SK-N-SH (cell line): ENCODE measurements around the gene KLC1. TPM values are rescaled to one million over a fixed set of nuclear protein-coding genes. Genes with fewer than 3 reads are reported as not detected.

Experiments
- CTCF ChIA-PET: fragments of 300-600, 350-600 bp; formaldehyde crosslinking; extraction: SDS; loops from one replicate; lab custom pipeline; 2021; lab: Yijun Ruan, JAX
- POLR2A ChIA-PET: fragments of 350-600 bp; sonication (Branson Sonifier 250); formaldehyde crosslinking; extraction: SDS; loops from one replicate; lab custom pipeline; 2020; ENCODE audit warnings: antibody characterized with exemption, inconsistent platforms; lab: Yijun Ruan, JAX
- DNase-seq: peaks from one replicate; pipeline ENCODE4 v3.0.0; 2012
- H2AFZ ChIP-seq: fragments of 200-600 bp; sonication (generic); 2 replicates; pipeline ENCODE4 v1.8.1; 2016; ENCODE audit warnings: antibody characterized with exemption, mild to moderate bottlenecking, low read depth
- H3F3A ChIP-seq: fragments of 200-600 bp; sonication (generic); replicated peaks from 2 replicates; pipeline ENCODE3; 2016; ENCODE audit warnings: antibody characterized with exemption, mild to moderate bottlenecking; ENCODE audit not compliant: insufficient read depth
- H3K27ac ChIP-seq, 2 experiments: fragments of 200-500 bp in 1 of 2; fragments of 200-600 bp in 1 of 2; sonication (Bioruptor generic) in 1 of 2; sonication (generic), shearing (Covaris generic) in 1 of 2; 2 replicates each; pipeline versions ENCODE4 v1.5.1 to v1.6.1; 2014 to 2016; ENCODE audit warnings: low read depth in 2 of 2, inconsistent platforms in 1 of 2, low read length in 1 of 2, mild to moderate bottlenecking in 1 of 2, mixed read lengths in 1 of 2
- H3K27me3 ChIP-seq: fragments of 200-600 bp; sonication (generic), shearing (Covaris generic); 2 replicates; pipeline ENCODE4 v1.6.1; 2016; ENCODE audit warnings: mixed run types; ENCODE audit not compliant: insufficient read depth
- H3K36me3 ChIP-seq, 2 experiments: fragments of 200-500 bp in 1 of 2; fragments of 200-600 bp in 1 of 2; sonication (Bioruptor generic) in 1 of 2; sonication (generic) in 1 of 2; replicated peaks in 1 of 2; 2 replicates each; pipeline versions ENCODE3 to v1.5.1; 2014 to 2016; ENCODE audit warnings: low read length in 1 of 2, mild to moderate bottlenecking in 1 of 2; ENCODE audit not compliant: insufficient read depth in 2 of 2, control insufficient read depth in 1 of 2
- H3K4me1 ChIP-seq, 2 experiments: fragments of 200-500 bp in 1 of 2; fragments of 200-600 bp in 1 of 2; sonication (Bioruptor generic) in 1 of 2; sonication (generic), shearing (Covaris generic) in 1 of 2; 2 replicates each; pipeline versions ENCODE4 v1.5.1 to v1.6.1; 2014 to 2016; ENCODE audit warnings: low read depth in 1 of 2, low read length in 1 of 2, mixed run types in 1 of 2; ENCODE audit not compliant: insufficient read depth in 2 of 2, control insufficient read depth in 1 of 2
- H3K4me2 ChIP-seq: fragments of 200-600 bp; sonication (generic), shearing (Covaris generic); 2 replicates; pipeline ENCODE4 v1.6.1; 2017; ENCODE audit warnings: mixed run types
- H3K4me3 ChIP-seq, 2 experiments: fragments of 200-500 bp in 1 of 2; fragments of 200-600 bp in 1 of 2; sonication (Bioruptor generic) in 1 of 2; sonication (generic), shearing (Covaris generic) in 1 of 2; 2 replicates each; pipeline versions ENCODE4 v1.5.1 to v1.8.1; 2014 to 2016; ENCODE audit warnings: low read depth in 2 of 2, inconsistent platforms in 1 of 2, low read length in 1 of 2, mild to moderate bottlenecking in 1 of 2, mixed read lengths in 1 of 2, moderate library complexity in 1 of 2
- H3K79me2 ChIP-seq: fragments of 200-600 bp; sonication (generic); 2 replicates; pipeline ENCODE4 v1.8.1; 2017; ENCODE audit warnings: mild to moderate bottlenecking; ENCODE audit not compliant: insufficient read depth
- H3K9ac ChIP-seq: fragments of 200-600 bp; sonication (generic); 2 replicates; pipeline ENCODE4 v1.6.1; 2017; ENCODE audit warnings: mixed run types
- H3K9me2 ChIP-seq: fragments of 200-600 bp; sonication (generic); 2 replicates; pipeline ENCODE4 v1.6.1; 2017; ENCODE audit warnings: mixed run types
- H3K9me3 ChIP-seq: fragments of 200-600 bp; sonication (generic); 2 replicates; pipeline ENCODE4 v1.6.1; 2017; ENCODE audit warnings: mixed run types, mild to moderate bottlenecking, moderate library complexity
- H4K20me1 ChIP-seq: fragments of 200-600 bp; sonication (generic); 2 replicates; pipeline ENCODE4 v1.6.1; 2017; ENCODE audit warnings: mild to moderate bottlenecking, mixed run types; ENCODE audit not compliant: insufficient read depth
- CHD2 ChIP-seq: fragments of 150-350 bp; IDR thresholded peaks from 2 replicates; pipeline ENCODE4 v1.6.1; 2018; ENCODE audit warnings: low read length; ENCODE audit not compliant: partially characterized antibody
- GATA2 ChIP-seq: sonication (generic); formaldehyde crosslinking; IDR thresholded peaks from 2 replicates; pipeline ENCODE4 v1.5.0; 2020; ENCODE audit warnings: mild to moderate bottlenecking, missing genetic modification reagents
- MEF2A ChIP-seq: IDR thresholded peaks from 2 replicates; pipeline ENCODE4 v1.4.0; 2012; ENCODE audit warnings: low read depth, borderline replicate concordance
- SMC3 ChIP-seq: IDR thresholded peaks from 2 replicates; pipeline ENCODE4 v1.6.1; 2012; ENCODE audit warnings: low read depth, low read length, improper control_type of control experiment
- YY1 ChIP-seq: IDR thresholded peaks from 2 replicates; pipeline ENCODE4 v1.4.0; 2012; ENCODE audit warnings: low read depth, mild to moderate bottlenecking
- WGBS: methylation state at CpG from one replicate; pipeline ENCODE4 v1.1.6; 2017; ENCODE audit warnings: low lambda C conversion rate; 5-methylcytosine and 5-hydroxymethylcytosine counted together
- polyA plus RNA-seq, 3 experiments: library from polyadenylated mRNA; depleted of rRNA; stranded (reverse); fragments of >200 nt; gene quantifications; 2 replicates each; pipeline ENCODE4 v1.2.3, GENCODE V29; 2012
- TF ChIP-seq, protein P1 (sequence below): fragments of 150-350 bp; IDR thresholded peaks from 2 replicates; pipeline ENCODE4 v1.6.1; 2016; ENCODE audit warnings: mild to moderate bottlenecking, low read depth, low read length
- TF ChIP-seq, protein P2 (sequence below): IDR thresholded peaks from 2 replicates; pipeline ENCODE4 v1.6.1; 2012; ENCODE audit warnings: mild to moderate bottlenecking, low read depth, low read length, moderate library complexity
- TF ChIP-seq, protein P3 (sequence below): fragments of 150-350 bp; IDR thresholded peaks from 2 replicates; pipeline ENCODE4 v1.6.1; 2017; ENCODE audit warnings: antibody characterized with exemption, low read length, low read depth, borderline replicate concordance
- TF ChIP-seq, protein P4 (sequence below): IDR thresholded peaks from 2 replicates; pipeline ENCODE4; 2012

KLC1 gene
- polyA plus RNA-seq, 1 of the 3 experiments (the other 2 are of a cell fraction), result 308 TPM

DNA sequence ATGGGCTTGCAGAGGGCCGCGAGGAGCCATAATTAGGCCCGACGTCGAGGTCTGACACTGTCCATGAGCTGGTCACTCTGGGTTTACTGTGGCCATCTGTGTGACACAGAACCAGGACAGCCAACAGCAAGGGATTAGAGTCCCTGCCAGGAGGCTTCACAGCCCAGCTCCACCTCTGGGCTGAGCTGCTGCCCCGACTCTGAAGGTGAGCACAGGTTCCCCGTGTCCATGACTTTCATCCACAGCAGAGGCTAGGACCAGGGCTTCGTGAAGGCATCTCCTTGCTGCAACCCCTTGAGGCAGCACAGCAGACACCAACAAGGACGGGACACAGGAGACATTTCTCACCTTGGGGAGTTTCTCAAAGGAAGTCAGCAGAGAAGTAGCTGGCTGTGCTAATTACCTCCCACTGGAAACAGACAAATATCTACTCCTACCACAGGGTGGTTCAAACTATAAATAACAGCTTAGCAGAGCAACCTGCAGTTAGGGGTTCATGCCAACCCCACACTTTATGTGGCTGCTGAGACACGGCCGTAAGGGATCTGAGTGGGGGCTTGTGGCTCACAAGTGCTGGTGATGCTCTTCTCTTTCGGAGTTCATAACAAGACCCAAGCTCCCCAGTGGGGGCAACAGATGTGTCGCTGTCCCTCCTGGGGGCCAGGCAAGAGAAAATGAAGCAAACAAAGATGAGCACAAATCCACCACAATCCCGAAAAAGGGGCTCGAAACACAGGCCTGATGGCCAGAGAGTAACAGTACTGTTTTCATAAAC lies 115.8 kb downstream of the KLC1 start (continued):
- no peak for TF ChIP-seq CHD2
- TF ChIP-seq, protein P1, sequence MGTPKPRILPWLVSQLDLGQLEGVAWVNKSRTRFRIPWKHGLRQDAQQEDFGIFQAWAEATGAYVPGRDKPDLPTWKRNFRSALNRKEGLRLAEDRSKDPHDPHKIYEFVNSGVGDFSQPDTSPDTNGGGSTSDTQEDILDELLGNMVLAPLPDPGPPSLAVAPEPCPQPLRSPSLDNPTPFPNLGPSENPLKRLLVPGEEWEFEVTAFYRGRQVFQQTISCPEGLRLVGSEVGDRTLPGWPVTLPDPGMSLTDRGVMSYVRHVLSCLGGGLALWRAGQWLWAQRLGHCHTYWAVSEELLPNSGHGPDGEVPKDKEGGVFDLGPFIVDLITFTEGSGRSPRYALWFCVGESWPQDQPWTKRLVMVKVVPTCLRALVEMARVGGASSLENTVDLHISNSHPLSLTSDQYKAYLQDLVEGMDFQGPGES, result no peak

DNA sequence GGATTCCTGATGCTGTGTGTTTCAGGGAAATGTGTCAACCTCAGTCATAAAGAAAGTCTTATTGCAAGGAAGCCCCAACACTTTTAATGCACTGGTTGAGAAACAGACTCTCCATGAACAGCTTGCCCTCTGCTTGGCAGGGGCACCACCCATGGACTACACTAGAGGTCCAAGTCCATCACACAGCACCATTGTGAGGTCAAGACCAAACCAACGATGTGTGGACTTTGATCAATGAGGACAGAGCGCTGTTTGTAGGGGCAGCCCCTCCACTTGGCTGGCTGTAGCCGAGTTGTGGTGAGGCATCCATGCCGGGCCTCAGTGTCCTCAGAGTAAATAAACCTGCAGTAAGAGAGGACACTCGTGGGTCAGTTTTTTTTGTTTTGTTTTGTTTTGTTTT lies 116.4 kb downstream of the KLC1 start:
- Histone ChIP-seq H3F3A (no peaks in the 10 kb centered on the region), H3K4me1 (no peaks in the 10 kb centered on the region; a peak in 1 of 4 replicates), H3K9me3 (no peaks in the 10 kb centered on the region), H2AFZ (no peak overlapping the region), H3K79me2 (no peaks in the 10 kb centered on the region), H4K20me1 (no peaks in the 10 kb centered on the region), H3K9me2 (no peaks in the 10 kb centered on the region), H3K4me3 (no peak overlapping the region), H3K27ac (no peak overlapping the region), H3K36me3 (peaks cover 0 to 11% of the 10 kb centered on the region in 2 experiments), H3K27me3 (no peaks in the 10 kb centered on the region), H3K4me2 (no peak overlapping the region), H3K9ac (no peak overlapping the region)
- no peak for DNase-seq
- CTCF ChIA-PET, result interaction anchor here (1.1 kb wide), 1 partner anchor 10 kb away, joined by 3 read pairs; no protein-coding TSS in a partner anchor
- TF ChIP-seq, protein P2, sequence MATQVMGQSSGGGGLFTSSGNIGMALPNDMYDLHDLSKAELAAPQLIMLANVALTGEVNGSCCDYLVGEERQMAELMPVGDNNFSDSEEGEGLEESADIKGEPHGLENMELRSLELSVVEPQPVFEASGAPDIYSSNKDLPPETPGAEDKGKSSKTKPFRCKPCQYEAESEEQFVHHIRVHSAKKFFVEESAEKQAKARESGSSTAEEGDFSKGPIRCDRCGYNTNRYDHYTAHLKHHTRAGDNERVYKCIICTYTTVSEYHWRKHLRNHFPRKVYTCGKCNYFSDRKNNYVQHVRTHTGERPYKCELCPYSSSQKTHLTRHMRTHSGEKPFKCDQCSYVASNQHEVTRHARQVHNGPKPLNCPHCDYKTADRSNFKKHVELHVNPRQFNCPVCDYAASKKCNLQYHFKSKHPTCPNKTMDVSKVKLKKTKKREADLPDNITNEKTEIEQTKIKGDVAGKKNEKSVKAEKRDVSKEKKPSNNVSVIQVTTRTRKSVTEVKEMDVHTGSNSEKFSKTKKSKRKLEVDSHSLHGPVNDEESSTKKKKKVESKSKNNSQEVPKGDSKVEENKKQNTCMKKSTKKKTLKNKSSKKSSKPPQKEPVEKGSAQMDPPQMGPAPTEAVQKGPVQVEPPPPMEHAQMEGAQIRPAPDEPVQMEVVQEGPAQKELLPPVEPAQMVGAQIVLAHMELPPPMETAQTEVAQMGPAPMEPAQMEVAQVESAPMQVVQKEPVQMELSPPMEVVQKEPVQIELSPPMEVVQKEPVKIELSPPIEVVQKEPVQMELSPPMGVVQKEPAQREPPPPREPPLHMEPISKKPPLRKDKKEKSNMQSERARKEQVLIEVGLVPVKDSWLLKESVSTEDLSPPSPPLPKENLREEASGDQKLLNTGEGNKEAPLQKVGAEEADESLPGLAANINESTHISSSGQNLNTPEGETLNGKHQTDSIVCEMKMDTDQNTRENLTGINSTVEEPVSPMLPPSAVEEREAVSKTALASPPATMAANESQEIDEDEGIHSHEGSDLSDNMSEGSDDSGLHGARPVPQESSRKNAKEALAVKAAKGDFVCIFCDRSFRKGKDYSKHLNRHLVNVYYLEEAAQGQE, result no peak
- TF ChIP-seq MEF2A, result no peak
- TF ChIP-seq, protein P3, sequence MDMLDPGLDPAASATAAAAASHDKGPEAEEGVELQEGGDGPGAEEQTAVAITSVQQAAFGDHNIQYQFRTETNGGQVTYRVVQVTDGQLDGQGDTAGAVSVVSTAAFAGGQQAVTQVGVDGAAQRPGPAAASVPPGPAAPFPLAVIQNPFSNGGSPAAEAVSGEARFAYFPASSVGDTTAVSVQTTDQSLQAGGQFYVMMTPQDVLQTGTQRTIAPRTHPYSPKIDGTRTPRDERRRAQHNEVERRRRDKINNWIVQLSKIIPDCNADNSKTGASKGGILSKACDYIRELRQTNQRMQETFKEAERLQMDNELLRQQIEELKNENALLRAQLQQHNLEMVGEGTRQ, result no peak
- no peak for TF ChIP-seq YY1
- no peak for TF ChIP-seq GATA2 (CRISPR knock-in tag)
- TF ChIP-seq SMC3, result no peak
- TF ChIP-seq, protein P4, sequence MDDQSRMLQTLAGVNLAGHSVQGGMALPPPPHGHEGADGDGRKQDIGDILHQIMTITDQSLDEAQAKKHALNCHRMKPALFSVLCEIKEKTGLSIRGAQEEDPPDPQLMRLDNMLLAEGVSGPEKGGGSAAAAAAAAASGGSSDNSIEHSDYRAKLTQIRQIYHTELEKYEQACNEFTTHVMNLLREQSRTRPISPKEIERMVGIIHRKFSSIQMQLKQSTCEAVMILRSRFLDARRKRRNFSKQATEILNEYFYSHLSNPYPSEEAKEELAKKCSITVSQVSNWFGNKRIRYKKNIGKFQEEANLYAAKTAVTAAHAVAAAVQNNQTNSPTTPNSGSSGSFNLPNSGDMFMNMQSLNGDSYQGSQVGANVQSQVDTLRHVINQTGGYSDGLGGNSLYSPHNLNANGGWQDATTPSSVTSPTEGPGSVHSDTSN, result no peak
- WGBS, result 87% methylated on average over 5 of the region's 5 CpGs
- POLR2A ChIA-PET, result interaction anchor here (0.6 kb wide), 1 partner anchor 172 kb away, joined by 4 read pairs; no protein-coding TSS in a partner anchor
